Sigmoid colon (tissue), 7 donors: Measurements from ENCODE around the gene SPEF2. TPM values are rescaled to one million over a fixed set of nuclear protein-coding genes. Genes with fewer than 3 reads are reported as not detected.

Experiments used
- DNase-seq: peaks from one replicate; pipeline ENCODE4 v3.0.0-alpha.2; 2019
- H3K27ac ChIP-seq, 4 donors: fragments of 200-600 bp; sonication (generic); one replicate each; pipeline ENCODE4 v1.5.1; 2016 to 2019; ENCODE audit warnings: mild to moderate bottlenecking in 1 of 4
- H3K27me3 ChIP-seq, 3 donors: fragments of 200-600 bp; sonication (generic); one replicate each; pipeline ENCODE4 v1.5.1; 2019; ENCODE audit warnings: mild to moderate bottlenecking in 1 of 3
- H3K36me3 ChIP-seq, 4 donors: fragments of 200-600 bp; sonication (generic); one replicate each; pipeline ENCODE4 v1.5.1; 2016 to 2019
- H3K4me1 ChIP-seq, 4 donors: fragments of 200-600 bp; sonication (generic); one replicate each; pipeline ENCODE4 v1.5.1; 2017 to 2019
- H3K4me3 ChIP-seq, 4 donors: fragments of 200-600 bp; sonication (generic); one replicate each; pipeline ENCODE4 v1.5.1; 2017 to 2019; ENCODE audit warnings: mild to moderate bottlenecking in 2 of 4, moderate library complexity in 1 of 4
- H3K9me3 ChIP-seq, 4 donors: fragments of 200-600 bp in 3 of 4; sonication (generic) in 3 of 4; one replicate each; pipeline versions ENCODE4 v1.5.1 to v1.6.1; 2013 to 2019
- EP300 ChIP-seq, 4 donors: sonication (generic); formaldehyde crosslinking; IDR thresholded peaks; one replicate each; pipeline ENCODE4 v1.6.1; 2017; ENCODE audit warnings: antibody characterized with exemption in 4 of 4
- POLR2A ChIP-seq, 2 donors: fragments of 450-650 bp; IDR thresholded peaks; one replicate each; pipeline ENCODE4 v1.6.1; 2016; ENCODE audit warnings: antibody characterized with exemption in 2 of 2, mild to moderate bottlenecking in 2 of 2, moderate library complexity in 2 of 2
- POLR2AphosphoS5 ChIP-seq, 4 donors: sonication (generic); formaldehyde crosslinking; IDR thresholded peaks; one replicate each; pipeline ENCODE4 v1.6.1; 2017; ENCODE audit warnings: antibody characterized with exemption in 4 of 4
- WGBS, 2 donors: extraction: QIAGEN DNeasy Blood & Tissue Kit; methylation state at CpG; one replicate each; pipeline ENCODE4 v1.1.7; 2013; 5-methylcytosine and 5-hydroxymethylcytosine counted together
- intact Hi-C: fragments of 100-400 bp; cut with DNase I; formaldehyde crosslinking; loops from one replicate; pipeline ENCODE4 v1.15.1; 2023
- polyA plus RNA-seq, 3 donors: library from polyadenylated mRNA; stranded (reverse); fragments of 200-250 nt; gene quantifications; one replicate each; pipeline ENCODE4 v1.2.3, GENCODE V29; 2013
- total RNA-seq, 4 donors: library from RNA; depleted of rRNA; stranded (reverse); fragments of >200 nt; gene quantifications; one replicate each; pipeline ENCODE4 v1.1.0, GENCODE V29; 2016
- TF ChIP-seq, protein P1 (sequence below), 4 experiments: fragments of 450-650 bp in 3 of 4; fragments of 200-600 bp in 1 of 4; IDR thresholded peaks; one replicate each; pipeline ENCODE4 v1.5.1; 2016 to 2019; ENCODE audit warnings: antibody characterized with exemption in 4 of 4, mild to moderate bottlenecking in 3 of 4, moderate library complexity in 2 of 4
- donor health status: healthy with polysubstance abuse.
- donor health status: Bipolar disorder and iron deficiency.
- donor health status: healthy.

SPEF2 gene
- total and polyA plus RNA-seq, 7 donors = 0.92 to 5.5 (median 3.6) TPM

DNA sequence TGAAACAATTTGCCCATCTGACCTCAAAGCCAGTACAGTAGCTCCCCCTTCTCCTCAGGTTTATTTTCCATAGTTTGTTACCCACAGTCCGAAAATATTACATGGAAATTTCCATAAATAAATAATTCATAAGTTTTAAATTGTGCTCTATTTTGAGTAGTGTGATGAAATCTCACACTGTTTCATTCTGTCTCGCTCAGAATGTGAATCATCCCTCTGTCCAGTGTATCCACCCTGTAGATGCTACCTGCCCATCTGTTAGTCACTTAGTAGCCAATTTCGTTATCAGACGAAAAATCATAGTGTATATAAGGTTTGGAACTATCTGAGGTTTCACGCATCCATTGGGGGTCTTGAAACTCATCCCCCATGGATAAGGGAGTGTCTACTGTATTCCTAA lies 138.3 kb downstream of the SPEF2 start:
- Histone ChIP-seq H3K9me3 (no peaks in the 10 kb centered on the region), H3K4me1 (no peaks in the 10 kb centered on the region), H3K27ac (no peak overlapping the region), H3K4me3 (no peak overlapping the region), H3K27me3 (no peaks in the 10 kb centered on the region), H3K36me3 (no peaks in the 10 kb centered on the region)
- DNase-seq = no peak
- WGBS, 2 donors = 88 to 95% methylated on average over 5 of the region's 5 CpGs
- intact Hi-C loops = no loop called here
- TF ChIP-seq, protein P1, sequence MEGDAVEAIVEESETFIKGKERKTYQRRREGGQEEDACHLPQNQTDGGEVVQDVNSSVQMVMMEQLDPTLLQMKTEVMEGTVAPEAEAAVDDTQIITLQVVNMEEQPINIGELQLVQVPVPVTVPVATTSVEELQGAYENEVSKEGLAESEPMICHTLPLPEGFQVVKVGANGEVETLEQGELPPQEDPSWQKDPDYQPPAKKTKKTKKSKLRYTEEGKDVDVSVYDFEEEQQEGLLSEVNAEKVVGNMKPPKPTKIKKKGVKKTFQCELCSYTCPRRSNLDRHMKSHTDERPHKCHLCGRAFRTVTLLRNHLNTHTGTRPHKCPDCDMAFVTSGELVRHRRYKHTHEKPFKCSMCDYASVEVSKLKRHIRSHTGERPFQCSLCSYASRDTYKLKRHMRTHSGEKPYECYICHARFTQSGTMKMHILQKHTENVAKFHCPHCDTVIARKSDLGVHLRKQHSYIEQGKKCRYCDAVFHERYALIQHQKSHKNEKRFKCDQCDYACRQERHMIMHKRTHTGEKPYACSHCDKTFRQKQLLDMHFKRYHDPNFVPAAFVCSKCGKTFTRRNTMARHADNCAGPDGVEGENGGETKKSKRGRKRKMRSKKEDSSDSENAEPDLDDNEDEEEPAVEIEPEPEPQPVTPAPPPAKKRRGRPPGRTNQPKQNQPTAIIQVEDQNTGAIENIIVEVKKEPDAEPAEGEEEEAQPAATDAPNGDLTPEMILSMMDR (IDR thresholded peaks at IDR 0.05) = no peak
- TF ChIP-seq POLR2A (IDR thresholded peaks at IDR 0.05) (no peak), POLR2AphosphoS5 (IDR thresholded peaks at IDR 0.05) (no peak), EP300 (IDR thresholded peaks at IDR 0.05) (no peak)

DNA sequence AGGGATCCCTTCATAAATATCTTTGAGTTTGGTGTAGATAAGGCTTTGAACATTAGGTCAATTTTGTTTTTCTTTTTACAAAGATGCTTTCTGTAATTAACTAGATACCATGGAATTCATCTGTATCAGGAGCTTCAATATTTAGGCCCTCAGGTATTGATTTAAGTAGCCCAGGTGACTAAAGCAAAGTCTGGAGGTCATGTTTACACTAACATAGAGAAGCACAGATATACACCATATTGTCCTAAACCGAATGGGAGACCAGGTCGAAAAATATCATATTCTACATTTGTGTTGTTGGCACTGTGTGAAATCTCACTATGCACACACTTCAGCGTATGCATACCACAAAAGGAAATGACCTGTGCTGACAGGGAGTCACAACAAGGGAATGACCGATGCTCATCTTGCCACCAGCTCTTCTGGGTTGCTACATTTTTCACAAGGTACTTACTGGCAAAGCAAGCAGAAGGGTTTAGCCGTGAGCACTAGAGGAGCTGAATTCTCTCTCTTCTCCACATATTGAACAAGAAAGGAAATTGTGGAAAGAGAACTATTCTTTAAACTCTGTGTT lies 140.6 kb downstream of the SPEF2 start:
- WGBS, 2 donors = 54 to 82% methylated on average over 5 of the region's 5 CpGs
- Histone ChIP-seq H3K27me3 (no peaks in the 10 kb centered on the region), H3K4me3 (no peak overlapping the region), H3K27ac (no peak overlapping the region), H3K4me1 (no peaks in the 10 kb centered on the region), H3K36me3 (no peaks in the 10 kb centered on the region), H3K9me3 (no peaks in the 10 kb centered on the region)
- TF ChIP-seq, protein P1 (IDR thresholded peaks at IDR 0.05) = no peak
- TF ChIP-seq EP300 (IDR thresholded peaks at IDR 0.05) = no peak
- TF ChIP-seq POLR2AphosphoS5 (IDR thresholded peaks at IDR 0.05) = no peak
- TF ChIP-seq POLR2A (IDR thresholded peaks at IDR 0.05) = no peak
- DNase-seq = no peak
- intact Hi-C loops = no loop called here

DNA sequence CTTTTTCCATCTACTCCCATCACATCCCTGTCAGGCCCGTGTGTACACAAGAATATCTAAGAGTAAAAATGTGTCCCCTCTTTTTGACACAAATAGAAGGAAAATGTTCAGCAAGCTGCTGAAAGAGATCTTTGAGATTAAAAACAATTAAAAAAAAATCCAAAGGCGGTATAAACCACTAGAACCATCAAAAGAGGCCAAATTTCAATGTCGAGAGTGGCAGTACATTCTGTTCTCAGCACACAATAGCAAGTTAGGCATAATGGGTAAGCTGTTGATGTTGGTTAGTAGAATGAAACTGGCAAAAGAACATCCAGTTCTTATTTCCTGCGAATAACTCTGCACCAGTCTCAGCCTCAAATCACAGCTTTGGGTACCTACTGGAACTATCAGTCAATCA lies 143.9 kb downstream of the SPEF2 start:
- Histone ChIP-seq H3K4me3 (no peak overlapping the region), H3K27ac (no peak overlapping the region), H3K36me3 (no peaks in the 10 kb centered on the region), H3K4me1 (no peaks in the 10 kb centered on the region), H3K9me3 (no peaks in the 10 kb centered on the region), H3K27me3 (no peaks in the 10 kb centered on the region)
- intact Hi-C loops = no loop called here
- TF ChIP-seq POLR2A (IDR thresholded peaks at IDR 0.05) = no peak
- TF ChIP-seq POLR2AphosphoS5 (IDR thresholded peaks at IDR 0.05) = no peak
- TF ChIP-seq EP300 (IDR thresholded peaks at IDR 0.05) = no peak
- TF ChIP-seq, protein P1 (IDR thresholded peaks at IDR 0.05) = no peak
- 82 to 89% methylated on average over 4 of the region's 4 CpGs for WGBS, 2 donors
- DNase-seq = no peak

DNA sequence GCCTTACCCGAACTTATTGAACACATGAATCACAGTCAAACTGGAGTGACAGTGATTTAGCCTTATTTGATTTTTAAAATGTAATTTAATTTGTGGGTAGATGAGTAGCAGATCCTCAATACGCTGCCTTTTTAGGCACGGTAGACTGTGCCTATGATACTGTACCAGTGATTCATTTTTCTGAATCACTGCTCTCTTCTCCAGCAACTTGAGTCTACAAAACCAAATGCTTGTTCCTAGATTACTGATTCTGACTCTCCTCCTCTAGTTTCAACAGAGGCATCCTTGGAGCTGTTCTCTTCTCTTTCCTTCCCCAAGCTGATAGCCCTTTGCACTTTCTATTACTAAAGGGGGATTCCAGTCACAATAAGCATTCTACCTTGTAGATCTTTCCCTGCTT lies 144.7 kb downstream of the SPEF2 start:
- Histone ChIP-seq H3K9me3 (no peaks in the 10 kb centered on the region), H3K36me3 (no peaks in the 10 kb centered on the region), H3K27me3 (no peaks in the 10 kb centered on the region), H3K4me1 (no peaks in the 10 kb centered on the region), H3K4me3 (no peak overlapping the region), H3K27ac (no peak overlapping the region)
- DNase-seq = no peak
- TF ChIP-seq POLR2A (IDR thresholded peaks at IDR 0.05) = no peak
- TF ChIP-seq, protein P1 (IDR thresholded peaks at IDR 0.05) = no peak
- no peak for TF ChIP-seq POLR2AphosphoS5 (IDR thresholded peaks at IDR 0.05)
- no peak for TF ChIP-seq EP300 (IDR thresholded peaks at IDR 0.05)
- WGBS, 2 donors = 93 to 95% methylated on average over 3 of the region's 3 CpGs
- intact Hi-C loops = no loop called here

DNA sequence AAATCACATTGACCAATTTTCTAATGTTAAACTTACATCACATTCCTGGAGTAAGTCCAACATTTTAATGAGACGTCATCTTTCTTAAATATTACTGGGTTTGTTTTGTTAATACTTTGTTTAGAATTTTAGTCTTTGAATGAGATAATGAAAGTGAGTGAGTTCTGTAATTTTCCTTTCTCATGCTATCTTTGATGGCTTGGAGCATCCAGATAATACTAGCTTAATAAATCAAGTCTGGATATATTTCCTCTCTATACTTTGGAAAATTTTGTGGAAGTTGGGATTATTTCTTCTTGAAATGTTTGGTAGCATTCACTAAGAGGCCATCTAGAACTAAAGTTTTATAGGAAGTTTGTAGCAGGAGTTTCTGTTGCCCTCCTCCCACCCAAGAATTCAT lies 148.3 kb downstream of the SPEF2 start:
- H3K27me3 ChIP-seq = no peaks in the 10 kb centered on the region
- H3K4me1 ChIP-seq = no peaks in the 10 kb centered on the region
- H3K36me3 ChIP-seq = no peaks in the 10 kb centered on the region
- H3K4me3 ChIP-seq = no peak overlapping the region
- intact Hi-C loops = no loop called here
- no peak overlapping the region for H3K27ac ChIP-seq
- no peak for DNase-seq
- TF ChIP-seq POLR2AphosphoS5 (IDR thresholded peaks at IDR 0.05) (no peak), EP300 (IDR thresholded peaks at IDR 0.05) (no peak), POLR2A (IDR thresholded peaks at IDR 0.05) (no peak)
- TF ChIP-seq, protein P1 (IDR thresholded peaks at IDR 0.05) = no peak
- no peaks in the 10 kb centered on the region for H3K9me3 ChIP-seq
- WGBS, 2 donors = 72 to 76% methylated on average over 1 of the region's 1 CpG
